Raji (cell line): ENCODE measurements around the gene ATXN7L3B.

Experiments
- POLR2A ChIP-seq: IDR thresholded peaks from 2 replicates; pipeline ENCODE4 v1.6.1; 2011; ENCODE audit warnings: low read depth, low read length, control low read depth; ENCODE audit not compliant: insufficient read depth

ATXN7L3B gene, protein sequence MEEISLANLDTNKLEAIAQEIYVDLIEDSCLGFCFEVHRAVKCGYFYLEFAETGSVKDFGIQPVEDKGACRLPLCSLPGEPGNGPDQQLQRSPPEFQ

DNA sequence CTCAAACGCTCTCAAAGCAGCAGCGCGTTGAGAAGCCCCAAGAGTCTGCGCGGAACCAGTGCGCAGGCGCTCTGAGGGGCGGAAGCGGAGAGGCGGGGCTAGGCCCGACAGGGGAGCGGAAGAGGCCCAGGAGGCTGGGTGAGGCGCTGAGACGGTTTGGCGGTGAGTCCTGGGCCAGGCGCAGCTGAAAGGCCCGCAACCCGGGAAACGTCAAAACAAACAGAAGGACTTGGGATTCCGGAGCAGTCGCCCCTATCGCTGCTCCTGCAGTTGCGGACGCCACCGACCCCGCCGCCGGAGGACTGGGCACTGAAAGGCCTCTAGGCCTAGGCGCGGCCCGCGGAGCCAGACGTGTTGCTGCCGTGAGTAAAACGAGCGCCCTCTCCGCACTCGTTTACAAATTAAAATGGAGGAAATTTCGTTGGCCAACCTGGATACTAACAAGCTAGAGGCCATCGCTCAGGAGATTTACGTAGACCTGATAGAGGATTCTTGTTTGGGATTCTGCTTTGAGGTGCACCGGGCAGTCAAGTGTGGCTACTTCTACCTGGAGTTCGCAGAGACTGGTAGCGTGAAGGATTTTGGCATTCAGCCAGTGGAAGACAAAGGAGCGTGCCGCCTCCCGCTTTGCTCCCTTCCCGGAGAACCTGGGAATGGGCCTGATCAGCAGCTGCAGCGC, at the start of gene ATXN7L3B:
Gene ATXN7L3B (plus strand): TSS at position 129 of the 679 bp plus-strand sequence. CDS start 278 bp downstream, at position 407.
- peak; percentile 83 for TF ChIP-seq POLR2A

DNA sequence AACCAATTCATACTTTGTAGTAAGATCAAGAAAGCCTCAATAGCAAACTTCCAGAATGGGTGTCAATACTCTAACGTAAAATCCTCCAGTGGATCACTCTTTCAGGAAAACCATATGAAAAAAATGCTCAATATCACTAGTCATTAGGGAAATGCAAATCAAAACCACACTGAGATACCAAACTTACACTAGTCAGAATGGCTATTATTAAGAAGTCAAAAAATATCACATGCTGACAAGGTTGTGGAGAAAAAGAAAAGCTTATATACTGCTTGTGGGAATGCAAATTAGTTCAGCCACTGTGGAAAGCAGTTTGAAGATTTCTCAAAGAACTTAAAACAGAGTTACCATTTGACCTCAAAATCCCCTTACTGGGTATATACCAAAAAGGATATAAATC, 49.5 kb upstream of the ATXN7L3B start:
- TF ChIP-seq POLR2A = no peak

DNA sequence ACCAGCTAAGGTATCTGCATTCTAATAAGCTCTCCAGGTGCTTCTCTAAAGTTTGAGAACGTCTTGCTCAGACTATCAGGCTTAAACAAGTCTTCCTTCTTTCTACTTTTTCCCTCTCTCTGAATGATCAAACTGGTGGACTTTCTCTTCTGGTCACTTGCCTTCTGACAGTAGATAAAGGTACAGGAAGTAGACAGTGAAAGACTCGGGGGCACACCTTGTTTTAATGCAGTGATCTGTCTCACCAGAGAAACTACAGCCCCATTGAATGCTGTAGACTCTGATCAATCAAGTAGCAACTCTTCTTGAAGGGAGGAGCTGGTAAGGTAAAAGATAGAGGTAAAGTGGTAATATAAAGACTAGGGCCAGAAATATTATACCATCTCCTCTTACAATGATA, 48.1 kb upstream of the ATXN7L3B start:
- TF ChIP-seq POLR2A = no peak

DNA sequence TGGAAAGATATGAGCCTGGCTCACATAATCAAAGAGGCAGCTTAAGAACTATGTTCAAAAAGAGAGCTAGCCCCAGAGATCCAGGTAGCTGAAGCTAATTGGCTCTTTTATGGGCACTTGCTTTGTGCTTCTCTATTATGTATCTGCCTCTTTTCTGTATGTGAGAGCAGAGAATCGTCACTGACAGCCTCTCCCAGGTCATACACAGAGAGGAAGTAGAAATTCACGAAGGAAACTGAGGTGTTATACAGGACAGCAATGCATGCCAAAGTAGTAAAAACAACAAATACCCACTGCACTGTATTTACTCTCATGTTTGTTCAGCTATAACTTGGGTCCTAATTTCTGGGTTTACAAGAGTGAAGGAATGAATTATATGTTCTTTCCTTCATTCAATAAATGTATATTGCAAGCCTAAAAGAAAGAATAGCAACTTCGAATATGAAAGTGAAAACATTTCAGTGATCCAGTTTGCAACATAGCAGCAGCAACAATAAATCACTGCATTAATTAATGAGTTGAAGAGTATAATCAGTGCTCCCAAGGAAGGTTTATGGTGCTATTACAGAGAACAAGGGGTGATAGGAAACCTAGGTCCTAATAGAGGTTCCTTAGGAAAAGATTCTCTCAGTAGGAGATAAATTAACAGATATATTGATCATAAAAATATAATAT, 47.1 kb upstream of the ATXN7L3B start:
- no peak for TF ChIP-seq POLR2A

DNA sequence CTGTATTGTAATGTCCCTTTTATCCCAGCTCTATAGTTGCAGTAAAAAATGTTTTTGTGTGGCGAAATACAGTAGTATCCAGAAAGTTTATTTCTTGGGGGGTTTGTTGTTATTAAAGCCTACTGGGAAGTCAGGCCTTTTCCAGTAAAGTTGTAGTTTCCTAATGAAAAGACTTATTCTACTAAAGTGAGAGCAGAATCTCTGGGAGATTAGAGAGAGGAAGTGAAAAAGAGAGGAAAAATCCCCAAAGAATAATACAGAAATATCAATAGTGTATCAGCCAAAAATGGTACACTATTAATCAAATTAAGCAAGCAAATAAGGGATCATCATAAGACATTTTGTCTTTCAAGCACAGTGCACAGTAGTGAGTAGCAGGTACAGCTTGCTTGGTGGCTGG, 46.3 kb upstream of the ATXN7L3B start:
- TF ChIP-seq POLR2A = no peak

DNA sequence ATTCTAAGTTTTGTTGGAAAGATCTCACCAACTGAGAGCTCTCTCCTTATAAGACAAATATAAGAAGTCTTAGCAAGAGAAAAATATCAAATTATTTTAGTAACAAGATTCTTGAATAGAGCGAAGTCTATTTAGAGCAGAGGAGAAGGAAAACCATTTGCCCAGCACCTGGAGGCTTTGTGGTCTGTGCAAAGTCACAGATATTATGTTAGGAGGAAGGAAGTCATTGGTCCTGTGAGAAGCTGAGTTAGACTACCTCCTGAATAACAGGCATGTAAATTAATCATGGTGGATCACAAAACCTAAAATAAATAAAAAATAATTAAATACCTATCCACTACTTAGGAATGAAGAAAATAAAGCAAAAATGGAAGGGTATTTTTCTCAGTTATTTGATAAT, 38.4 kb upstream of the ATXN7L3B start:
- TF ChIP-seq POLR2A = no peak

DNA sequence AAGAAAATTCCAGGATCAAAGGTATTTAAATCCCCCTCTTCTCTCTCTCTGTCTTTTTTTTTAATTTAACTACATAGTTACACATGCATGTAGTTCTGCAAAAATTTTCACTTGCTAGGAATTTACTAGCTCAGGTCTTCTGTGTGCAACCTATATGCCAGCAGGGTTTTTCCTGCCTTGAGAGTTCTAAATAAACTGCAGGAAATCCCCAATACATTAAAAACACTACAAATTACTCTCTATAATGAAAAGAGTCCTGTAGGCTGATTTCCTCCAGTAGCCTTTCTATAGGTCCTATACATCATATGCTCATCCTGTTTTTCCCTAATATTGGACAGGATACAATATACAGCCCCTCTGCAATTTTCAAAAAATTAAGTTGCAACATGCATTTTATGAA, 27.7 kb upstream of the ATXN7L3B start:
- no peak for TF ChIP-seq POLR2A

DNA sequence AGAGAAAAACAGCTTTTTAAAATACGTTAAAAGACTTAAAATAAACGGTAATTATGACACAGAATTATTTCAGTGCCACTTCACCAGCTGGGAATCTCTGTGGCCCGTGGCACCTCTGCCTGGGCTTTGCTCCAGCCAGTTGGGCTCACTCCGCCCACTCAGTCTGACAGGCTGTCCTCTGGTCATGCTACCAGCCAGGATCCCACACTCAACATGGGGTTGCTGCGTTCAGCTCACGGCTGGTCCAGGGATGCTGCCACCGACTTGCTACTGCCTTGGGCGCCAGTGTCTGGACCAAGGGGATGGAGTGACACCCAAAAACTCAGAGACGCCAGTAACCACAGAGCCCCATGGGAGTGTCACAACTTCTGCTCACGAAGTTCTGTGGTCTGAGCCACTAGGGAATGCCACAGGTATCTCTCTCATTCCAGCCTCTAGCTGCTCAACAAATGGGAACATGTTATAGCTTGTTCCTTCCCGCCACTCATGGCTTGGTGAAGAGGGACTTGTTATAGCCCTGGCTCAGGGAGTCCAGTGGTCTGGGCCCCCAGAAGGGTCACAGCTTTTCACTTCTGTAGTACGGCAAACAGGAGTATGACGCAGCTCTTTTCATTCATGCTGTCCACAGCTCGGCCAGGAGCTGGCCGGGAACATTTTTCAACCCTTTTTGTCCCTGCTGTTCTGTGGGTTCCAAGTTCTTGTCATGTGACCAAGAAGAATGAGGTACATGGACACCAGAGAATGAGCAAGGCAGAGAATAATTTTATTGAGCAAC, 23.4 kb upstream of the ATXN7L3B start:
- TF ChIP-seq POLR2A = no peak

DNA sequence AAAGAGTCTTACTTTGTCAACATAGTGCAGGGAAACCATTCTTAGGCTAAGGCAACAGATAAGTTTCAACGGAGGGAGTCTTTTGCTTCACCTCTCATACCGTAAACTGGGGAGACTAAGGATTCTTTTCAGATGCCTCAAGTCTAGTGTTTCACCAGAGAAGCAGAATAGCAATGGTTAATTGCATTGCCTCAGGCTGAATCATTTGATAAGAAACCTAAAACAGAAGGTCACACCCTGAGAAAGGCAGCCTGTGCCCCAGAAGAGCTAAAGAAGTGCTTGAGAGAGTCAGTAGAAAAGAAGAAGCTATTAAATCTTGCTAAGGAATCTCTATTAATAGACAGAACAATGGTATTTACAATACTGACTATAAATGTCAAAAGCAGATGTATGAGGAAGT, 21.8 kb upstream of the ATXN7L3B start:
- no peak for TF ChIP-seq POLR2A

DNA sequence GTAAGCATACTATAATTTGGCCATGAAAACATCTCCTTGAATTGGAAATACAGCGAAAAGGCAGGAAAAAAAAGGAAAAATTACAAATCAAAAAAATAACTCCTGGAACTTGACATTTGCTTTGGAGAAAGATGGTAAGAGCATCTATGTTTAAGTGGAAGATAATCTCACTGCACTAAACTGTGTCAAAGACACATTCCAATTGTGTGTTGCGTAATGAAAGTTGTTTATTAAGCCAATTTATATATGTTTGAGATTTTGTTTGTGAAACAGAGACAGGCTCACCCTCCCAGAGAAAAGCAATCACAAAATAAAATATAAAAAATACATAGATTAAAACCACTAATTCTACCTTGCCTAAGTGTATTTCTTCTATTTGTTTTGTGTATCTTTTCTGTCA, 11.1 kb upstream of the ATXN7L3B start:
- no peak for TF ChIP-seq POLR2A

DNA sequence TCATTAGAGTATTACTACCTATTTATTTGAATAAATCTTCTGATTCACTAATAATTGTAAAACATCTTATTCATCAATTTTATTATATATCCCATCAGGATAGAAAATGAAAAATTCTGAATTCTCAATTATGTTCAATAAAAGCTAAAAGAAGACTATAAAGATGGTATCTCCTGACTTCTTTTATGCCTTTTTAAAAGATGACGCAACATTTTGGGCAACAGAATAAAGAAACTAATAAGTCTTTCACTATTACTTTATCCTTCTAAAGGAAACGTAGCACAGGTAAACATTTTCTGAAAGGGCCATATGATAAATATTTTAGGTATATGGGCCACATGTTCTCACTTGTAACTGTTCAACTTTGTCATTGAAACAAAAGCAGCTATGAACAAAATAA, 10.1 kb upstream of the ATXN7L3B start:
- TF ChIP-seq POLR2A = no peak

DNA sequence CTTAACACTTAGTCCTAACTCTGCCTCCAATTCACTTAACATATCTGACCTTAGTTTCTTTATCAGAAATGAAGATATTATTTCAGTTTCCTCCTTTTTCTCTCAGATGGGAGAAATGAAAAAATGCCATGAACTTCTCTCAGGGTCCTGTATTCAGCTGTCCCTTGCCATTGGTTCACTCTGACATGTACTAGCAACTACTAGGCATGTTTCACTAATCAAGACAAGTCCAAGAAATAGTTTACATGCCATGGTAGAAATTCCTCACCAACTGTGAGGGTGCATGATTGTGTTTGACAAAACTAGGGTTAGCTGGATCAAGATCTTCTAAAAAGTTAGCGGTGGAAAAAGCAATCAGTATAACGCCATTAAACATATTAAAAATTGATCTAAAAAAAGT, 7.0 kb upstream of the ATXN7L3B start:
- no peak for TF ChIP-seq POLR2A

DNA sequence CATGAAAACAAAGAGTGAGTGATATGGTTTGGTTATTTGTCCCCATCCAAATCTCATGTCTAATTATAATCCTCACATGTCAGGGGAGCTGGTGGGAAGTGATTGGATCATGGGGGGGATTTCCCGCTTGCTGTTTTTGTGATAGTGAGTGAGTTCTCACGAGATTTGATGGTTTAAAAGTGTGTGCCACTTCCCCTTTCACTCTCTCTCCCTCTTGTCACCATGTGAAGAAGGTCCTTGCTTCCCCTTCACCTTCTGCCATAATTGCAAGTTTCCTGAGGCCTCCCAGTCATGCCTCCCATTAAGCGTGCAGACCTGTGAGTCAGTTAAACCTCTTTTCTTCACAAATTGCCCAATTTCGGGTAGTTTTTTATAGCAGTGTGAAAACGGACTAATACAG, 2.1 kb upstream of the ATXN7L3B start:
- TF ChIP-seq POLR2A = no peak

DNA sequence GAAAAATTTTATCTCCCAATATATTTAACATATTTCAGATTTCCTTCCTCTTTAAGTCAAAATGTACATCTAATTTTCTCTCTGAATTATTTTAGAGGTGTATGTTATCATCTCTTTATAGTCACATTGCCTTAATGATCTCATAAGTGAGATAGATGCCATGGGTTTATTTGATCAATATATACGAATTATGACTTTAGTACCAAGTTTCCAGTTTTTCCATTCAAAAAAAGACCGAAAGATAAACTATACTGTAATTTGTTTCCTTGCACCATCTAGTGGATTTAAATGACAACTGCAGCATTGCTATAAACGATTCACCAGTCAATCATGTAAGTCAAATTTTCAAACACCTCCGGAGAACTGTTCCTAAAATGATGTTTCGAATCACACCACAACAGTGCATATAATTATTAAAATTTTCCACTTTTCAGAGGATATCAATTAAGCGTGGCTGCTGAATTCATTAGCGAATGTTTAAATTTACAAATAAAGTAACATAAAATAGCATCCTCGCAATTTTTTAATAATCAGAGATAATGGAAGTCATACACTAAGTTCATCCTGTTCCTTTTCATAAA, 419 bp upstream of the ATXN7L3B start:
- no peak for TF ChIP-seq POLR2A

DNA sequence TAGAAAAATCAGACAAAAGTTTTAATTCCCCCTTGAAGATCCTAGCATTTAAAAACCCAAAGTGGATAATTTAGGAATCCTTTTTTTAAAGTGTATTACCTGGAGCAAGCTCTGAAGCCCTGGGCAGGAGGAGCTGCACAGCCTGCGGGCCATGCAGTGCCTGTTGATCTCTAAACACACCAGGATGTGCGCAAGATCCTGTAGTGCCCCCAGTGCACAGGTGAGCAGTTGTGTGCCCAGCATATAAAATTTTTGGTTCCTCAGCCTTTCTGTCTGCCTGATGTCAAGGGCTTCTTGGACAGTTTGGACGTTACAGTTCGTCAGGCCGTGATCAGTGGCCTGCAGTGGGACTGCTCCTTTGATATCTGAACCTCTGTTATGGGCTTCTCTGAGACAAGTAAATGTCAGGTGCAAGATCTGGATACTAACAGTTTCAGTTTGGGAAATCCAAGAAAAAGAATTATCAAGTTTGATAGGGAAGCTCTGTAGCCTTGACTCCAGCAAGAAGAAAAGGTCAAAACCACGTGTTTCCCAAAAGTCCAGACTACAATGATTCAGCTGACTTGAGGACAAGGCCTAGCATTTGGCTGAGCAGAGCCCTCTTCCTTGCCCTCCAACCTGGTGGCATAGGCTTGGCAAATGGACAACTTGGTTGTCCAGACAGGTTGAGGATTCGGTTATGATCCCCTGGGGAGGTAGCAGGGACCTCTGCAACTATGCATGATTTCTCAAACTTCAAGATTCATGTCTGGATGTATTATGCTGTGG, 1.0 kb downstream of the ATXN7L3B start:
- no peak for TF ChIP-seq POLR2A
